ENCODE results near the gene POLR2H.

GRCh38 chr3:184368116-184368515 lies 6.6 kb downstream of the POLR2H start:
- TF ChIP-seq EZH2phosphoT487 (IDR thresholded peaks at IDR 0.05; ENCODE audit: borderline replicate concordance, low read length) (no peak), CTCF (IDR thresholded peaks at IDR 0.05; ENCODE audit: low read depth, low read length, poor library complexity, severe bottlenecking) (no peak)

All from DOHH2 (cell line).